Measurements from ENCODE around the gene MMP19.

Gene MMP19

GRCh38 chr12:55828357-55828756 is 14.4 kb downstream of the MMP19 start:
- H3K27ac ChIP-seq: no peak overlapping the region
- peak overlapping the region; percentile 45 for H3K4me3 ChIP-seq (IDR thresholded peaks at IDR 0.05; ENCODE audit: insufficient read depth, low read depth, low read length)
- no peak for TF ChIP-seq CTCF (conservative IDR thresholded peaks at IDR 0.05; ENCODE audit: low read depth, low read length)
- H3K36me3 ChIP-seq (ENCODE audit: insufficient read depth): peaks cover 7% of the 10 kb centered on the region; the same call in 1 of the 2 replicates
- peaks cover 47% of the 10 kb centered on the region for H3K4me1 ChIP-seq (ENCODE audit: low read depth, poor library complexity, severe bottlenecking)
- no peak overlapping the region; the same call in 1 of the 2 replicates for H3K9ac ChIP-seq
- peak overlapping the region; percentile 83 for H3K4me2 ChIP-seq
- H3K79me2 ChIP-seq (ENCODE audit: insufficient read depth, low read depth): peaks cover 30% of the 10 kb centered on the region
- no peaks in the 10 kb centered on the region for H3K27me3 ChIP-seq (ENCODE audit: insufficient read depth, low read depth)
- no peak overlapping the region; the same call in 1 of the 2 replicates for H2AFZ ChIP-seq (ENCODE audit: low read depth)
- no peaks in the 10 kb centered on the region for H4K20me1 ChIP-seq (ENCODE audit: insufficient read depth)

DNA sequence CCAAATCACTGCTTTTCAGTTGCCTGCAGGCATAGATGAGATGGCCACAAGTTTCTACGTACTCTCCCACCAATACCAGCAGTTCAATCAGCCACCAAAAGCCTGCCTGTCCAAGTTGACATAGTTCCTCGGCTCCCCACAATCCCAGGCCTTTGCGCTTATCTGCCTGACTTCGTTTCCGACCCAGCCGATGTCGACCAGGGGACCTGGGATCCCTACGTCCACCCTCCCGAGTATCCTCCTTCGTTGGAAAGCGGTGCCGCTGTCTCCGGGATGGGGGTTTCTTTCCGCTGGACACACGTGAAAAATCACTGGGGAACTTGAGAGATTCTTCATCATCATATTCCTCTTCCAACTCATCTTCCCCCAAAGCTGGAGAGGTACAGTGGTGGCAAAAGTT is 14.9 kb downstream of the MMP19 start:
- Histone ChIP-seq H2AFZ (ENCODE audit: low read depth) (no peak overlapping the region), H3K4me3 (IDR thresholded peaks at IDR 0.05; ENCODE audit: insufficient read depth, low read depth, low read length) (no peak overlapping the region), H3K79me2 (ENCODE audit: insufficient read depth, low read depth) (peaks cover 30% of the 10 kb centered on the region), H3K4me1 (ENCODE audit: low read depth, poor library complexity, severe bottlenecking) (peaks cover 47% of the 10 kb centered on the region), H4K20me1 (ENCODE audit: insufficient read depth) (no peaks in the 10 kb centered on the region), H3K36me3 (ENCODE audit: insufficient read depth) (peaks cover 10% of the 10 kb centered on the region; the same call in 1 of the 2 replicates), H3K4me2 (peak overlapping the region; percentile 83; the same call in 1 of the 2 replicates), H3K27ac (no peak overlapping the region), H3K27me3 (ENCODE audit: insufficient read depth, low read depth) (no peaks in the 10 kb centered on the region), H3K9ac (no peak overlapping the region)
- no peak for TF ChIP-seq CTCF (conservative IDR thresholded peaks at IDR 0.05; ENCODE audit: low read depth, low read length)

DNA sequence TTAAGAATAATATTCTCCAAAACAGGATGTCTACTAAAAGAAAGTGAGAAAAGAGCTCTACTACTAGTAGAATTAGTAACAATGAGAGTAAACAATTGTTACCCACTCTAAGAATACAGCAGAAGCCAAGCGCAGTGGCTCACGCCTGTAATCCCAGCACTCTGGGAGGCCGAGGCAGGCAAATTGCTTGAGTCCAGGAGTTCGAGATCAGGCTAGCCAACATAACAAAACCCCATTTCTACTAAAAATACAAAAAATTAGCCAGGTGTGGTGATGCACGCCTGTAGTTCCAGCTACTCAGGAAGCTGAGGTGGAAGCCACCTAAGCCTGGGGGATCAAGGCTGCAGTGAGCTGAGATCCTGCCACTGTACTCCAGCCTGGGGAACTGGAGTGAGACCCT is 18.0 kb downstream of the MMP19 start:
- Histone ChIP-seq H3K4me1 (ENCODE audit: low read depth, poor library complexity, severe bottlenecking) (peaks cover 41% of the 10 kb centered on the region), H3K79me2 (ENCODE audit: insufficient read depth, low read depth) (peaks cover 39% of the 10 kb centered on the region), H4K20me1 (ENCODE audit: insufficient read depth) (no peaks in the 10 kb centered on the region), H3K4me2 (no peak overlapping the region), H2AFZ (ENCODE audit: low read depth) (no peak overlapping the region), H3K27me3 (ENCODE audit: insufficient read depth, low read depth) (no peaks in the 10 kb centered on the region), H3K36me3 (ENCODE audit: insufficient read depth) (peaks cover 26% of the 10 kb centered on the region; the same call in 1 of the 2 replicates), H3K27ac (no peak overlapping the region), H3K4me3 (IDR thresholded peaks at IDR 0.05; ENCODE audit: insufficient read depth, low read depth, low read length) (no peak overlapping the region), H3K9ac (no peak overlapping the region)
- TF ChIP-seq CTCF (conservative IDR thresholded peaks at IDR 0.05; ENCODE audit: low read depth, low read length): no peak

- Histone ChIP-seq H3K27me3 (ENCODE audit: insufficient read depth, low read depth) (no peaks in the 10 kb centered on the region), H3K4me3 (IDR thresholded peaks at IDR 0.05; ENCODE audit: insufficient read depth, low read depth, low read length) (no peak overlapping the region), H3K4me1 (ENCODE audit: low read depth, poor library complexity, severe bottlenecking) (peaks cover 45% of the 10 kb centered on the region), H3K36me3 (ENCODE audit: insufficient read depth) (peaks cover 32% of the 10 kb centered on the region; the same call in 1 of the 2 replicates), H3K9ac (no peak overlapping the region), H2AFZ (ENCODE audit: low read depth) (no peak overlapping the region), H3K4me2 (no peak overlapping the region), H4K20me1 (ENCODE audit: insufficient read depth) (no peaks in the 10 kb centered on the region), H3K27ac (no peak overlapping the region), H3K79me2 (ENCODE audit: insufficient read depth, low read depth) (peaks cover 44% of the 10 kb centered on the region)
- TF ChIP-seq CTCF (conservative IDR thresholded peaks at IDR 0.05; ENCODE audit: low read depth, low read length): no peak
These were observed 19.3 kb downstream of the MMP19 start for GRCh38 chr12:55823419-55823818.

Measured in KMS-11 (cell line).